K562 (cell line): ENCODE measurements around the gene PRKCE. TPM values are rescaled to one million over a fixed set of nuclear protein-coding genes. Genes with fewer than 3 reads are reported as not detected.

Experiments used
- ATAC-seq: fragments of 200-7000 bp; cut with Tn5 transposase; 3 replicates; pipeline ENCODE4 v1.9.1; 2020; ENCODE audit warnings: moderate library complexity
- BruUV-seq: library from RNA; stranded (reverse); fragments of 400-500 nt; replicated peaks from 2 replicates; lab custom pipeline; 2021; lab: Mats Ljungman, UMichigan
- CTCF ChIA-PET: fragments of 300-600 bp; formaldehyde crosslinking; extraction: SDS; loops from one replicate; lab custom pipeline; 2021; ENCODE audit warnings: low intra/inter-chr PET ratio; lab: Yijun Ruan, JAX
- POLR2A ChIA-PET: fragments of 300-600, 350-650 bp; sonication (Branson Sonifier 250); formaldehyde crosslinking; extraction: SDS; loops from one replicate; lab custom pipeline; 2021; ENCODE audit warnings: antibody characterized with exemption, inconsistent platforms; lab: Yijun Ruan, JAX
- DNase-seq, 4 experiments: peaks; one replicate each; pipeline versions ENCODE4 v3.0.0 to v3.0.0-alpha.2; 2011 to 2018; ENCODE audit warnings: low spot score in 3 of 4, mixed read lengths in 3 of 4; ENCODE audit errors: extremely low read depth in 1 of 4
- FAIRE-seq: peaks from 2 replicates; lab custom pipeline; 2011; peaks lifted over from hg19 to GRCh38; lab: Jason Lieb, UNC
- H2AFZ ChIP-seq: 2 replicates; pipeline ENCODE4 v1.6.0; 2011; ENCODE audit warnings: low read depth, low read length, control low read depth, inconsistent platforms
- H3K27ac ChIP-seq: fragments of 200-600 bp; 3 replicates; pipeline ENCODE4 v1.8.0; 2011; ENCODE audit warnings: low read depth, mild to moderate bottlenecking, control low read depth, inconsistent platforms, low read length, moderate library complexity, mixed read lengths; ENCODE audit errors: extremely low read depth
- H3K27me3 ChIP-seq, 2 experiments: fragments of 300-600 bp in 1 of 2; 2 replicates in 1 of 2; 3 replicates in 1 of 2; pipeline versions ENCODE4 v1.6.0 to v1.8.0; 2011; ENCODE audit warnings: inconsistent platforms in 2 of 2, low read length in 2 of 2, mild to moderate bottlenecking in 1 of 2, mixed read lengths in 1 of 2, moderate library complexity in 1 of 2; ENCODE audit not compliant: control insufficient read depth in 2 of 2, insufficient read depth in 2 of 2
- H3K36me3 ChIP-seq: fragments of 300-600 bp; 3 replicates; pipeline ENCODE4 v1.8.0; 2011; ENCODE audit warnings: mild to moderate bottlenecking, low read length, inconsistent platforms; ENCODE audit not compliant: control insufficient read depth, insufficient read depth
- H3K4me1 ChIP-seq, 2 experiments: fragments of 200-600 bp in 1 of 2; replicated peaks in 1 of 2; 2 replicates in 1 of 2; 3 replicates in 1 of 2; pipeline versions ENCODE4 v1.5.1 to v1.8.0; 2011; ENCODE audit warnings: inconsistent platforms in 2 of 2, low read length in 2 of 2, mild to moderate bottlenecking in 1 of 2, mixed read lengths in 1 of 2, moderate library complexity in 1 of 2; ENCODE audit not compliant: control insufficient read depth in 2 of 2, insufficient read depth in 2 of 2
- H3K4me2 ChIP-seq: 2 replicates; pipeline ENCODE4 v1.6.1; 2011; ENCODE audit warnings: low read length, control low read depth, inconsistent platforms, mixed read lengths; ENCODE audit not compliant: insufficient read depth
- H3K4me3 ChIP-seq: fragments of 200-600 bp; sonication (generic), shearing (Covaris generic); 2 replicates; pipeline ENCODE4 v1.5.1; 2016; ENCODE audit warnings: control low read depth, inconsistent platforms
- H3K79me2 ChIP-seq: fragments of 200-600 bp; 3 replicates; pipeline ENCODE4 v1.8.0; 2011; ENCODE audit warnings: low read length, inconsistent platforms; ENCODE audit not compliant: control insufficient read depth, insufficient read depth
- H3K9ac ChIP-seq, 2 experiments: 2 replicates each; pipeline versions ENCODE4 v1.6.0 to v1.6.1; 2011; ENCODE audit warnings: low read depth in 2 of 2, low read length in 2 of 2, control low read depth in 1 of 2, inconsistent platforms in 1 of 2, mild to moderate bottlenecking in 1 of 2, mixed read lengths in 1 of 2; ENCODE audit not compliant: insufficient read depth in 1 of 2
- H3K9me1 ChIP-seq: one replicate; pipeline ENCODE4 v1.6.0; 2011; ENCODE audit warnings: inconsistent platforms, mild to moderate bottlenecking, low read length, moderate library complexity; ENCODE audit not compliant: control insufficient read depth, insufficient read depth
- H3K9me3 ChIP-seq: replicated peaks from 2 replicates; pipeline ENCODE4 v1.5.1; 2011; ENCODE audit warnings: low read depth, low read length, inconsistent platforms; ENCODE audit not compliant: control insufficient read depth, insufficient read depth
- H4K20me1 ChIP-seq: replicated peaks from 2 replicates; pipeline ENCODE4 v1.6.1; 2011; ENCODE audit warnings: low read length, inconsistent platforms, mixed read lengths; ENCODE audit not compliant: control insufficient read depth, insufficient read depth
- ARHGAP35 ChIP-seq: fragments of 450-650 bp; IDR thresholded peaks from 2 replicates; pipeline ENCODE4 v1.6.1; 2018; ENCODE audit not compliant: partially characterized antibody
- CREBBP ChIP-seq: IDR thresholded peaks from one replicate; pipeline ENCODE4 v1.6.1; 2012; ENCODE audit warnings: low read depth, mild to moderate bottlenecking, control low read depth, inconsistent platforms, low read length
- GATAD2B ChIP-seq: fragments of 450-650 bp; IDR thresholded peaks from 2 replicates; pipeline ENCODE4 v1.6.1; 2017; ENCODE audit warnings: mild to moderate bottlenecking, borderline replicate concordance
- GTF2E2 ChIP-seq: fragments of 200-800 bp; sonication (Bioruptor generic); IDR thresholded peaks from 2 replicates; pipeline ENCODE4 v1.6.1; 2016; ENCODE audit warnings: missing genetic modification characterization, missing compliant biosample characterization
- KLF16 ChIP-seq: IDR thresholded peaks from 2 replicates; pipeline ENCODE4 v1.6.1; 2016; ENCODE audit warnings: antibody characterized with exemption
- MAFF ChIP-seq: IDR thresholded peaks from 2 replicates; pipeline ENCODE4 v1.6.1; 2012; ENCODE audit warnings: low read length, improper control_type of control experiment
- SNRNP70 ChIP-seq: fragments of 200-400 bp; formaldehyde crosslinking; optimal IDR thresholded peaks from 2 replicates; pipeline ENCODE3; 2017; ENCODE audit warnings: low read depth, low read length
- TARDBP ChIP-seq: fragments of 450-650 bp; IDR thresholded peaks from 2 replicates; pipeline ENCODE4 v1.6.1; 2016
- THRAP3 ChIP-seq: fragments of 450-650 bp; IDR thresholded peaks from 2 replicates; pipeline ENCODE4 v1.6.1; 2016; ENCODE audit warnings: mild to moderate bottlenecking, inconsistent platforms, borderline replicate concordance
- ZNF12 ChIP-seq: sonication (generic); formaldehyde crosslinking; IDR thresholded peaks from 2 replicates; pipeline ENCODE4 v1.4.0; 2020; ENCODE audit warnings: mild to moderate bottlenecking, missing genetic modification reagents
- ZNF384 ChIP-seq: IDR thresholded peaks from 2 replicates; pipeline ENCODE4 v1.6.1; 2012; ENCODE audit warnings: low read depth, low read length, improper control_type of control experiment
- ZNF57 ChIP-seq: fragments of 450-650 bp; formaldehyde crosslinking; IDR thresholded peaks from 2 replicates; pipeline ENCODE4 v1.4.0; 2020; ENCODE audit warnings: mild to moderate bottlenecking, moderate library complexity
- ZNF764 ChIP-seq: fragments of 250-450 bp; sonication (Bioruptor Pico); IDR thresholded peaks from 2 replicates; pipeline ENCODE4 v1.4.0; 2020; ENCODE audit warnings: low read depth, mild to moderate bottlenecking, moderate library complexity
- WGBS: fragments of 100-300 bp; shearing (Covaris generic); methylation state at CpG from one replicate; pipeline ENCODE4 v1.1.6; 2016; ENCODE audit warnings: low coverage, mixed read lengths; ENCODE audit not compliant: insufficient coverage; ENCODE audit errors: missing lambda C conversion rate; 5-methylcytosine and 5-hydroxymethylcytosine counted together
- in situ Hi-C: fragments of 300-500 bp; cut with MboI; formaldehyde crosslinking; loops from 4 replicates; pipeline ENCODE4 v1.15.0; 2018; ENCODE audit warnings: inconsistent platforms, mixed read lengths
- intact Hi-C: fragments of 100-400 bp; cut with micrococcal nuclease; formaldehyde crosslinking; loops from 2 replicates; pipeline ENCODE4 v1.14.2; 2022
- polyA plus RNA-seq, 8 experiments: library from polyadenylated mRNA; depleted of rRNA in 4 of 8; stranded (reverse) in 5 of 8; unstranded in 3 of 8; fragments of >200 nt; fragmentation: Nextera tagmentation in 2 of 8; fragmentation: Illumina TruSeq in 1 of 8; extraction: Ambion mirVana in 2 of 8; extraction: Trizol in 1 of 8; gene quantifications; 2 replicates each; pipeline versions ENCODE4 v1.2.1 to v1.2.3, GENCODE V29; 2011 to 2014; ENCODE audit warnings: inconsistent platforms in 1 of 8, missing spikeins in 1 of 8
- total RNA-seq, 7 experiments: library from RNA; depleted of rRNA in 6 of 7; stranded (reverse); fragments of >200 nt in 6 of 7; fragmentation: Illumina TruSeq in 2 of 7; extraction: Trizol in 2 of 7; gene quantifications; 2 replicates each; pipeline versions ENCODE4 v1.2.1 to v1.2.3, GENCODE V29; 2011 to 2021; ENCODE audit warnings: low replicate concordance in 1 of 7
- TF ChIP-seq, protein P1 (sequence below): sonication (generic); formaldehyde crosslinking; IDR thresholded peaks from 2 replicates; pipeline ENCODE4 v1.8.0; 2022; ENCODE audit warnings: mild to moderate bottlenecking, low read depth, missing genetic modification reagents
- TF ChIP-seq, protein P2 (sequence below), 2 experiments: fragments of 450-650 bp; formaldehyde crosslinking in 1 of 2; IDR thresholded peaks; 2 replicates each; pipeline versions ENCODE4 v1.4.0 to v1.6.1; 2014 to 2020; ENCODE audit warnings: mild to moderate bottlenecking in 2 of 2, borderline replicate concordance in 1 of 2, low read depth in 1 of 2

Gene PRKCE
- total and polyA plus RNA-seq, 9 of the 15 experiments (the other 6 are each of a cell fraction or from before 2014, with no cell fraction given): 0.06 to 1.0 (median 0.22) TPM; not detected in 1

DNA sequence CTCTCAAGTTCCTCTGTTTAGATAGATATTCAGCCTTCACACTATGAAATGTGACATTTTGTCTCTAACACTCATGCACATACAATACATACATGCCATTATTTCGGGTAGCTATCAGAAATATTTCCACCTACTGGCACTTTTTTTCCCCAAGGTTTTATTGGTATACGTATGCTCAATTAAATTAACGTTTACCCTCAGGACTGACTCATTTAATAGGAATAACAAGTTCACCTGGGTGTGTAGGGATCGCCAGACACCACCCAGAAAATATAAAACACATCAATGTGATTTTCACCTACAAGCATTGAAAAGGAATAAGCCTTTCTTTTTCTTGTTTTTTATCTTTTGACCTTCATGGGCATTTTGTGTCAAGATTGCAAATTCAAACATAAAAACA, 507.2 kb downstream of the PRKCE start:
- TF ChIP-seq ZNF12 (CRISPR knock-in tag): no peak
- TF ChIP-seq CREBBP: no peak
- TF ChIP-seq KLF16: no peak
- TF ChIP-seq, protein P1, sequence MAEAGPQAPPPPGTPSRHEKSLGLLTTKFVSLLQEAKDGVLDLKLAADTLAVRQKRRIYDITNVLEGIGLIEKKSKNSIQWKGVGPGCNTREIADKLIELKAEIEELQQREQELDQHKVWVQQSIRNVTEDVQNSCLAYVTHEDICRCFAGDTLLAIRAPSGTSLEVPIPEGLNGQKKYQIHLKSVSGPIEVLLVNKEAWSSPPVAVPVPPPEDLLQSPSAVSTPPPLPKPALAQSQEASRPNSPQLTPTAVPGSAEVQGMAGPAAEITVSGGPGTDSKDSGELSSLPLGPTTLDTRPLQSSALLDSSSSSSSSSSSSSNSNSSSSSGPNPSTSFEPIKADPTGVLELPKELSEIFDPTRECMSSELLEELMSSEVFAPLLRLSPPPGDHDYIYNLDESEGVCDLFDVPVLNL: no peak
- TF ChIP-seq THRAP3: no peak
- TF ChIP-seq GTF2E2 (tag): no peak
- no peak for TF ChIP-seq ZNF57 (CRISPR knock-in tag)
- TF ChIP-seq, protein P2, sequence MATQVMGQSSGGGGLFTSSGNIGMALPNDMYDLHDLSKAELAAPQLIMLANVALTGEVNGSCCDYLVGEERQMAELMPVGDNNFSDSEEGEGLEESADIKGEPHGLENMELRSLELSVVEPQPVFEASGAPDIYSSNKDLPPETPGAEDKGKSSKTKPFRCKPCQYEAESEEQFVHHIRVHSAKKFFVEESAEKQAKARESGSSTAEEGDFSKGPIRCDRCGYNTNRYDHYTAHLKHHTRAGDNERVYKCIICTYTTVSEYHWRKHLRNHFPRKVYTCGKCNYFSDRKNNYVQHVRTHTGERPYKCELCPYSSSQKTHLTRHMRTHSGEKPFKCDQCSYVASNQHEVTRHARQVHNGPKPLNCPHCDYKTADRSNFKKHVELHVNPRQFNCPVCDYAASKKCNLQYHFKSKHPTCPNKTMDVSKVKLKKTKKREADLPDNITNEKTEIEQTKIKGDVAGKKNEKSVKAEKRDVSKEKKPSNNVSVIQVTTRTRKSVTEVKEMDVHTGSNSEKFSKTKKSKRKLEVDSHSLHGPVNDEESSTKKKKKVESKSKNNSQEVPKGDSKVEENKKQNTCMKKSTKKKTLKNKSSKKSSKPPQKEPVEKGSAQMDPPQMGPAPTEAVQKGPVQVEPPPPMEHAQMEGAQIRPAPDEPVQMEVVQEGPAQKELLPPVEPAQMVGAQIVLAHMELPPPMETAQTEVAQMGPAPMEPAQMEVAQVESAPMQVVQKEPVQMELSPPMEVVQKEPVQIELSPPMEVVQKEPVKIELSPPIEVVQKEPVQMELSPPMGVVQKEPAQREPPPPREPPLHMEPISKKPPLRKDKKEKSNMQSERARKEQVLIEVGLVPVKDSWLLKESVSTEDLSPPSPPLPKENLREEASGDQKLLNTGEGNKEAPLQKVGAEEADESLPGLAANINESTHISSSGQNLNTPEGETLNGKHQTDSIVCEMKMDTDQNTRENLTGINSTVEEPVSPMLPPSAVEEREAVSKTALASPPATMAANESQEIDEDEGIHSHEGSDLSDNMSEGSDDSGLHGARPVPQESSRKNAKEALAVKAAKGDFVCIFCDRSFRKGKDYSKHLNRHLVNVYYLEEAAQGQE (IDR thresholded peaks at IDR 0.05; ENCODE audit: borderline replicate concordance): no peak
- TF ChIP-seq, protein P2 (CRISPR knock-in tag; IDR thresholded peaks at IDR 0.05; ENCODE audit: low read depth): no peak
- TF ChIP-seq TARDBP: no peak
- TF ChIP-seq SNRNP70: no peak
- no peak for TF ChIP-seq ZNF384
- TF ChIP-seq GATAD2B: no peak
- no peak for TF ChIP-seq ZNF764
- TF ChIP-seq MAFF: no peak
- TF ChIP-seq ARHGAP35: no peak
- H3K9me1 ChIP-seq: no peaks in the 10 kb centered on the region
- H3K79me2 ChIP-seq: no peaks in the 10 kb centered on the region
- no peak overlapping the region for H3K27ac ChIP-seq
- H3K27me3 ChIP-seq: peaks cover 14 to 65% of the 10 kb centered on the region in 2 experiments
- no peak overlapping the region for H3K4me2 ChIP-seq
- no peaks in the 10 kb centered on the region; the same call in 1 of the 2 replicates for H4K20me1 ChIP-seq
- H3K9me3 ChIP-seq: no peaks in the 10 kb centered on the region
- H2AFZ ChIP-seq: no peak overlapping the region
- no peak overlapping the region for H3K4me3 ChIP-seq
- ATAC-seq: no peak
- ChIA-PET POLR2A (interaction anchor here (1.0 kb wide), 1 partner anchor 15 kb away, joined by 3 read pairs; no protein-coding TSS in a partner anchor), CTCF (no interaction called here)
- no peak for DNase-seq
- H3K4me1 ChIP-seq: no peaks in the 10 kb centered on the region
- H3K36me3 ChIP-seq: no peaks in the 10 kb centered on the region
- no peak overlapping the region for H3K9ac ChIP-seq
- in situ Hi-C loops: no loop called here
- no TSS peak for BruUV-seq
- intact Hi-C loops: no loop called here
- WGBS: 0% methylated on average over 4 of the region's 4 CpGs
- no peak for FAIRE-seq
